Frontal cortex (tissue), 4 donors: ENCODE measurements around the gene CST6. TPM values are rescaled to one million over a fixed set of nuclear protein-coding genes. Genes with fewer than 3 reads are reported as not detected.

Source experiments
- DNase-seq, 2 donors: peaks; one replicate each; pipeline ENCODE4 v3.0.0; 2012; ENCODE audit warnings: low spot score in 2 of 2
- FAIRE-seq: peaks from 2 replicates; lab custom pipeline; 2012; peaks lifted over from hg19 to GRCh38; lab: Jason Lieb, UNC
- total RNA-seq: library from RNA; depleted of rRNA; stranded (reverse); fragments of >200 nt; gene quantifications from one replicate; pipeline ENCODE4 v1.2.3, GENCODE V29; 2014
- donor health status: control.
- donor health status: control.
- donor health status: control.

The CST6 gene
- total RNA-seq, result not detected

- FAIRE-seq (no peak), DNase-seq (no peak)
Observed at GRCh38 chr11:66011785-66012303, at the start of gene CST6. TSS of gene CST6 (plus strand) at chr11:66012008. CDS start at chr11:66012045, 37 bp downstream.

GRCh38 chr11:65962141-65962564 is 49.7 kb upstream of the CST6 start:
- FAIRE-seq (no peak), DNase-seq (no peak)

- DNase-seq, result no peak
- no peak for FAIRE-seq
Observed at GRCh38 chr11:65964906-65965305, 46.9 kb upstream of the CST6 start.

- FAIRE-seq (no peak), DNase-seq (no peak)
Observed at GRCh38 chr11:65965986-65966762, 45.6 kb upstream of the CST6 start.

GRCh38 chr11:65967329-65967934 is 44.4 kb upstream of the CST6 start:
- no peak for DNase-seq

GRCh38 chr11:65968600-65969482 is 43.0 kb upstream of the CST6 start:
- no peak for DNase-seq
- no peak for FAIRE-seq

More at GRCh38 chr11:65967329-65967934, 44.4 kb upstream of the CST6 start:
- no peak for FAIRE-seq

GRCh38 chr11:65972116-65972515 is 39.7 kb upstream of the CST6 start:
- FAIRE-seq (no peak), DNase-seq (no peak)

GRCh38 chr11:65973439-65974110 is 38.2 kb upstream of the CST6 start:
- DNase-seq, result no peak

GRCh38 chr11:65975771-65976170 is 36.0 kb upstream of the CST6 start:
- FAIRE-seq, result no peak
- no peak for DNase-seq

More at GRCh38 chr11:65973439-65974110, 38.2 kb upstream of the CST6 start:
- no peak for FAIRE-seq

GRCh38 chr11:65976216-65977176 is 35.3 kb upstream of the CST6 start:
- no peak for DNase-seq
- FAIRE-seq, result no peak

- DNase-seq (no peak), FAIRE-seq (no peak)
Observed at GRCh38 chr11:65977621-65978390, 34.0 kb upstream of the CST6 start.

GRCh38 chr11:65978391-65979238 is 33.2 kb upstream of the CST6 start:
- no peak for FAIRE-seq
- DNase-seq, result no peak

- DNase-seq (no peak), FAIRE-seq (no peak)
Observed at GRCh38 chr11:65979261-65979759, 32.5 kb upstream of the CST6 start.

GRCh38 chr11:65981101-65981740 is 30.6 kb upstream of the CST6 start:
- FAIRE-seq (no peak), DNase-seq (no peak)

- FAIRE-seq, result no peak
- no peak for DNase-seq
Observed at GRCh38 chr11:65981972-65982823, 29.6 kb upstream of the CST6 start.
